ENCODE data around the gene HS6ST3.

HS6ST3 gene

DNA sequence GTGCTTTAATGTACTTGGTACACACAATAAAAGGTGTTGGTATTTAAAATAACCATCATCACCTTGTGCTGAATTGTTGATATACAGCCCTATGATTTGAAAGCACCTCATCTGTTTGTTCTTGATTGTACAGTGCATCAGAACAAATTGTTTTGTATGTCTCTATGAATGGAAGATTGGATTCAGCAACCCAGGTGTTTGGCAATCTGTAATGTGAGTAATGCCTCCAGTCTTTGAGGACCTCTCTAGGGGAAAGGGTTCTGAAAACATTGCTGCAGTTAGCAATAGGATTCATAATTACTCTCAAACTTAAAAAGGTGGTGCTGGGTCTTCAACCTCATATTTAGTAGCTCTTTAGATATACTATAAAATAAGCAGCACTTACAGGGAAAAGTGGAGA, 562.6 kb downstream of the HS6ST3 start:
- no peak for DNase-seq (ENCODE audit: low spot score)

DNA sequence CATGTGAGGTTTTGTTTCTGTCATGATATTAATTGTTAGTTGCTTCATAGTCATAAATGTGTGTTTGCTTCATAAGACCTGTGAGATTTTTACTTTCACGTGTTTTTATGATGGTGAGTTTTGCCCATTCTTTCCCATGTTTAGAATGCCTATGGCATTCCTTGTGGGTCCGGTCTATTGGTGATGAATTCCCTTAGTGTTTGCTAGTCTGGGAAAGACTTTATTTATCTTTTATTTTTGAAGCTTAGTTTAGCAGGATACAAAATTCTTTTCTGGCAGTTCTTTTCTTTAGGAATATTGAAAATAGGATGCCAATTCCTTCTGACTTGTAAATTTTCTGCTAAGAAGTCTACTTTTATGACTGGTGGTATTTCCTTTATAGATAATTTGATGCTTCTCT, 571.7 kb downstream of the HS6ST3 start:
- no peak for DNase-seq (ENCODE audit: low spot score)

DNA sequence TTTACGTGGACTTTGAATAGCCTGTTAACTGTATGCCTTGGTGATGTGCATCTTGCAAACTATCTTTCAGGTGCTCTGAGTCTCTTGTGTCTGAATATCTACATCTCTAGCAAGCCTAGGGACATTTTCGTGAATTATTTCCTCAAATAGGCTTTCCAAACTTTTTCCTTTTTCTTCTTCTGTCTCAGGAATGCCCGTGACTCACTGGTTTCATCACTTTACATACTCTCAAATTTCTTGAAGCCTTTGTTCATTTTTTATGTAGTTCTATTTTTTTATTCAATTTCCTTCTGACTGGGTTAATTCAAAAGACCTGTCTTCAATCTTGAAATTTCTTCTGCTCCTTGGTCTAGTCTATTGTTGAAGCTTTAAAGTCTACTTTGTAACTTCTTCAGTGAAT, 572.1 kb downstream of the HS6ST3 start:
- DNase-seq (ENCODE audit: low spot score): no peak

DNA sequence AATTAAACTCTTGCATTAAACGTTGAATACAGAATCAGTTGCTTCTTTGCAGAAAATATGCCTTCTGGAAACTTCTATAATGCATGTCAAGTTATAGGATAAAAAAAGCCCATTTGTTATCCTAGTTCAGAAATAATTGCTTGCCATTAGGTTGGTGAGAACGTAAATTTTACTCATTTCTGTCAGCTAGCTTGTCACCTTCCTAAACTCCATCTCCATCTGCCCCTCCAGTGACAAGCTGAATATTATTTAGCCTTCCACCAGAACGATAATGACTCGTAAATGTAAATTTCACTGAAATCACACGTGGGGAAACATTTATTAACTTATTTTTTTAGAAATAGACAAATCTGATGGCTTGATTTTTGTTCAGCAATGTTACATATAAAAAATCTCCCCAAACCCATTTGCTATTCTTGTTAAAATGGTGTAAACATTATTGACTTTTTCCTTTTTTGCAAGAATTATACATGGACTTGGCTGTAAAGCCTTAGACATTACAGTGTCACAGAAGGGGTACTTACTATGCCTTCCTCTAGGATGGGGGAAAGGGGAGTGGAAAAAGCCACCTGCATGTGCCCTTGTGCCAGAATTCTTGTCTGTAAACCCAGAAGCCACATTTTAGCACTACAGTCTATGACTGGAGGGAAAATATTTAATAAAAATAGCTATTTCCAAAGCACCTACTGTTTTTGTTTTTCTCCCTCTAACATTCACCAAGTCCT, 577.5 kb downstream of the HS6ST3 start:
- no peak for DNase-seq (ENCODE audit: low spot score)

DNA sequence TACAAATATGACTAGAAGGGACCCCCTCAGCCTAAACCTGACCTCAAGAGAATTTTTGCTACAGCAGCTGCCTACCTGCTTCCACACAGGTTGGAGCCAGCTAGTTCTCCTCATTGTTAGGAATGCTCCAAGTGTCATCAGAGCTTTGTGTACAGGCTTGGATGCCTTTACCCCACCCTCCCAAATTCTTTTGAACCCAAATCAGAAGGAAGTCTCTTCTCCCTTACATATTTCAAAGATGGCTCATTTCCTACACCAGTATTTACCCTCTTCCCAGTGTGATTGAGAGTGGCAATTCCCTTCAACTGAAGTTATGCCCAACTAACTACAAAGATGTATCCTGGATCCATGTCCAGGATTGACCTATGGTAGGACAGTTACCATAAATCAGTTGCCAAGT, 581.2 kb downstream of the HS6ST3 start:
- DNase-seq (ENCODE audit: low spot score): no peak

DNA sequence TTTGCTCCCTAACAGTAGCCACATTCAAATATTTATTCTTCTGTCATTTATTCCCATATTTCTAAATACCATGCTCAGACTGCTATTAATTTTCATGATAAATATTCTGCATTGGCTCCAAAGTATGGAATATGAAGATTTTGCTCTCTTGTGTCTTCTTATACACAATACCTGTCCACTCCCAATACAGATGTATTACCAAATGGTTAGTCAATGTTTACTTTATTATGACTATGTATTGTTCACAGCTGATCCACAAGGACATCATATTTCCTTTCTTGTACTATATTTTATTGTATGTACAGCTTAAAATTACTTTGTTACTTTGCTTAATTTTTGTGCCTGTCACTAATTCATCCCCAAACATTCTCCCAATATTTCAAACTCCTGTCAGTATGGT, 582.1 kb downstream of the HS6ST3 start:
- DNase-seq (ENCODE audit: low spot score): no peak

DNA sequence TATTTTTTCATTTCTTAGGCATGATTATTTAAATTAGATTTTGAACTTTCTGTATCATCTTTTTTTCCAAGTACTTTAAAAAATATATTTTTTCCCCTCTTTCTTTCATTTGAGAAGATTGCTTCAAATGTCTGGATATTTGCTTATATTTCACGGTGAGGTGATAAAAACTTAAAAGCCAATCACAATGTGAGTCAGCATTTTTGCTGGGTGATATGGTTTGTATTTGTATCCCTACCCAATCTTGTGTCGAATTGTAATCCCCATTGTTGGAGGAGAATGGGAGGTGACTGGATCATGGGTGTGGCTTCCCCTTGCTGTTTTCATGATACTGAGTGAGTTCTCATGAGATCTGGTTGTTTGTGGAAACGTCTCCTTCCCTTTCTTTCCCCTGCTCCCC, 583.9 kb downstream of the HS6ST3 start:
- DNase-seq (ENCODE audit: low spot score): no peak

DNA sequence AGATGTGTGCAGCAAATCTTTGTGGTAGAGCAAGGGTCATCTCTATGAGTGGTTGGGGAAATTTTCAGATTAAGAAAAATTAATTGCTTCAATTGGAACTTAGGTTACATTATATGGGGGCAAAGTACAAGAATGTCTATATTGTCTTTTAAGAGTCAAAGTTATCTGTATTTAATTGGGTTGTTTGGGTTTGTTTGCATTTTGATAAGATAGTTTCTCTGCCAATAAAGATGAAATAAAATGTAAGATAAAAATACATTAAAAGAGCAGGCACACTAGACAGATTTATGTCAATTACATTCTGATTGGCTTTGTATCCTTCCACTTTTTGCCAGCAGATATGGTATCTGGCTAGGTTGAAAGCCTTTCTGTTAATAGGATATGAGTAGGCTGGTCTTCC, 587.1 kb downstream of the HS6ST3 start:
- DNase-seq (ENCODE audit: low spot score): no peak

DNA sequence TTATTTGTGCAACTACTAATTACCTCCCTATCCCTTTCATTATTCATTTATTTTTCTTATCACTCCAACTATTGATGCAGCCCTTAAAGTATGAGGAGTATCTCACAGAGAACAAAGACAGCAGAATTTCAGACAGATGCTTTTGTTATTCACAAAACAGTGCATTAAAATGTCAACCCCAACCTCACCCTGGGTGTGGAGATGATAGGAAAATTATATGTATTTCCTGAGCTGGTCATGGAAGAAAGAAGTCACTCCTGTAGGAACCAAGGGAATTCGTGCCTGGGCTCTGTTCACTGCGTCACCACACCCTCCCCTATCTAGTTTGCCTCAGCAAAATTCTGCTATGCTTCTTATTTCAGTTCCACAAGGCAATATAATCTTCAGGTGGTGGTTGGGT, 588.9 kb downstream of the HS6ST3 start:
- DNase-seq (ENCODE audit: low spot score): no peak

DNA sequence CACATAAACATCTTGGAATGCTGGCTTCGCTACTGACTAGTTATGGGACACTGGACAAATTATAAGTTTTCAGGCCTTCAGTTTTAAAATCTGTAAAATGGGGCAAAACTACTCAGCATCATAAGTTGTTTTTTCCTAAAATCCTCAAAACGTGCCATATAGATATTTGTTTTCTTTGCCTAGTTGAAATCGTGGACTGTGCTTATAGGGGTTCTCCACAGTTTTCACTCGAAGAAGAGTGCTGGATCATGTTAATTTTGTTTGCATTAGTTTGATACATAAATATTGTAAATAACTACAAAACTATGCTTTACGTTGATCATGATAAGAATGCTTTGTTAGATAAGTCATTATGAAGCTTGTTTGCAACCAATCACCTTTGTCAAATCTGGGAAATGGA, 591.0 kb downstream of the HS6ST3 start:
- no peak for DNase-seq (ENCODE audit: low spot score)

DNA sequence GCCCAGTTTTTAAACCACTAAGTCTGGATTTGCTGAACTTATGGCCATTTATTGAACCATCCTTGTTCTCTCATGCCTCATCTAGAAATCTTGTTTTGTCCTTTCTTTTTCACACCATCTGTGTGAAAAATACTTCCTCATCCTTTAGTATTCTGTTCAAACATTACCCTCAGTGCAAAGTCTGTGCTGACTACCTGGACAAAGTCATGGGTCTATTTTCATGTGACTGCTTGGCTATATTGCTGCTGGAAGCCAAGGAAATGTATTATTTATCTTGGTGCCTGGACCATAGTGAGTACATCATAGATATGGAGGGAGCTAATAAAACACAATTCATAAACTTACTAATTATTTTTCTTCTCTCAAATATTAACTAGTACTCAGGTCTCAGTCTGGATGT, 591.9 kb downstream of the HS6ST3 start:
- no peak for DNase-seq (ENCODE audit: low spot score)

DNA sequence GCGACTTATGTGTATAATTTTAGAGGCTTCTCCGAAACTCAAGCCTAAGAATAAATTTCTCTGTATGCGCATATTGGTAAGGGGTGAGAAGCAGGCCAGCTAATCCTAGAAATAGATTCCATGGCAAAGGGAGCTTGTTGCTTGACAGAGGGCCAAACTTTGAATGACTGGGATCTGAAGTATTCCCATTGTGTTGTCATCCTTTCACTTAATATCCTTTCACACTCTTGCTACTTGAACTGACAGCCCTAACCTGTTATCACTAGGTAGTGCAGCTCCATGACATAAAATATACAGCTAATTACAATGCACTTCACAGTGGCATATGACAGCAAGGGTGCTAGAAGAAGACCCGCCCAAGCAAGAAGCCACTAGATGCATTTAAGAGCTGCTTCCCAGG, 594.6 kb downstream of the HS6ST3 start:
- DNase-seq (ENCODE audit: low spot score): no peak

DNA sequence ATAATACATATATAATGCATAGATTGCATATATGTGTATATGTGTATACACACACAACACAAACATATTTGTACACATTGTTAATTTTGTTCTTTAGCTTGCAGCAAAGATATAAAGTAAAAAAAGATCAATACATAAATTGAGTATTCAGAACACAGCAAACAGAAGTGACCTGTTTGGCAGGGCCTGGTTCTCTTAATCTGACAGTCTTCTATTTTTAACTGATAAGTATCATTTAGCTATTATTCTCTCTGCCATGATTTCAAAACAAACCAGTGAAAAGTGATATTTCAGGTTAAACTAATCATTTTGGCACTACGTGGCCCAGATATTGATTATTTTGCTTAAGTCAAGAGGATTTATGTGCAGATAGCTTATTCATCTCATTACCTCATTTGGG, 595.0 kb downstream of the HS6ST3 start:
- no peak for DNase-seq (ENCODE audit: low spot score)

DNA sequence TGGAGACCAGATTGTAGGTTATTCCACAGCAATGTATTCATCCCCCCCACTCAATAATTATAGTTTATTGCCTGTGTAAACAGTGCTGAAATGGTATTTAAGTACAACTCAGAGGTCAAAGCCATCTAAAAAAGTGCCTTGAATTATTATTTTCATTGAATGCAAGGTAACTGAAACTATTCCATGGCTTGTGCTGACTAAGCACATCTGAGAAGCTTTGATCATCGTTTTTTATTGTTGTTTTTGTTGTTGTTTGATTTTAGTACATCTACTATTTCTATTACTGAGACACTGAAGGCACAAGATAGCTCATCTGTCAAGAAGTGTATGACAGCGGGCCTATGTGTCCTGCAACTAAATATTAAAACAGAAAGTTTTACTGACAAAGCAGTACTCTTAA, 596.4 kb downstream of the HS6ST3 start:
- DNase-seq (ENCODE audit: low spot score): no peak

DNA sequence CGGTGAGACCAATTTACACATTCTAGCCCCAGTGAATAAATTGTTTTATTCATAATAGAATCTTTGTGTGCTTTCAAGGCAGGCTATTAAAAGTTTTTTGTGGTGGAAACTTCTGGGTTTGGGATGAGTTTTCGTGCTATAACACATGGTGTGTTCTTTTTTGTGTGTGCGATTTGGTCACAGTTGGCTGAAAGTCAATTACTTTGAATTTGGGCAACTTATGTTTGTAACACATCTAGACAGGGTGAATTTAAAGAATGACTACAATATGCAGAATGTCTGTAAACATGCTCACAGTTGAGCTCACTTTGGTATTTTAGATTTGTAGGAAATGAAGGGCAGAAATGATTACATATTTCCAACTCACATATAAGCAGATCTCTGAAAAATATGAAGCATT, 597.3 kb downstream of the HS6ST3 start:
- DNase-seq (ENCODE audit: low spot score): no peak

DNA sequence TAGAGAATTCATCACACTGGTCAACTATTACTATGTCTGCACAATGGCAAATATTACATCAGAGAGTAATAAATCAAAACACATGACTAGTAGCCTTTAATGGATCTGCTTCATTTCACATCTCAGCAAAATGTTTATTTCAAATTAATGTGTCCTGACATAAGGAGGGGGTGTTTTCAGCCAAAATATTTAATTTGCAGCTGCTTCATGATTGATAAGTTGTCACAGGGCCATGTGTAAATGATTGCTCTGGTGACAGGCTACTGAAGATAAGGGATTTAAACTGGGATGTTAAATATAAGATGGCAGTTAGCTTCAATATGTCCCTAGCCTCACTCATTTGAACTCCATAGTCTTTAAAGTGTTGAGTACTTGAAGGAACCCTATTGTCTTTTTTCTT, 601.1 kb downstream of the HS6ST3 start:
- no peak for DNase-seq (ENCODE audit: low spot score)

DNA sequence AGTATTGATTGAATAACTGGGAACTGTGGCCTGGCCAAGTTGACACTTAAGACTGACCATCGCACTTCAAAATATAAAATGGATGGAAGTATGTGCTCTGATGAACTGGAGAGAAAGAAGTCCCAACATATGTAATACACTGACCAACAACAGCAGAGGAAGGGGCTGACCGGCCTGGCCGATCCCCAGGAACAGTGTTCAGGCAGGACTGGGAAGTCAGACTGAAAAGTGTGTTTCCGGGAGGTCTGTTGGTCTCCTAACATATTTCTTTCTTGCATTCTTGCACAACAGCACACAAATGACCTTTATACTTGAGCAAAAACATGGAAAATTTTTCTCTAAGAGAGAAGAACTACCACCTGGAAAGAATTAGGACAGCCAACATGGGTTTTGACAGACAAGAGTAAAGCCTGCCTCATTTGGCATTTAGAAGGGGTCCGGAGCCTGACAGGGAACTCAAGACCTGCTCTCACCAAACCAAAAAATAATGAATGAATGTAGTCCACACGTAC, 606.5 kb downstream of the HS6ST3 start:
- DNase-seq (ENCODE audit: low spot score): no peak

DNA sequence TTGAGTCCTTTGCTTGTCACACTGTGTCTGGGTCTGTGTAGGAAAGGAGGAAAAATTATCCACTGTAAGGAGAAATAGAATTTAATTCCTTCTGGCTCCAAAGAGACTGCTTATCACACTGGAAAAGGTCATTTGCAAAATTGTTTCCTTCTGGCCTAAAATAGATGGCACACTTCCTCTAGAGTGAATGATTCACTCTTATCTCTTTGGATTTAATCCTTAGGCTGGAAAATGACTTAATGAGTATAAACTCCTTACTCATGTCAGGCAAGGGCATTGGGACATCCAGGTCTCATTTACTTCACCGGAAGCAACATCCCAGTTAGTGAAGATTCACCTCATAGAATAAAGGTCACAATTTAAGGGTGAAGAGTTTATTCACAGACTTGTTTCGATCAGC, 610.8 kb downstream of the HS6ST3 start:
- DNase-seq (ENCODE audit: low spot score): no peak

DNA sequence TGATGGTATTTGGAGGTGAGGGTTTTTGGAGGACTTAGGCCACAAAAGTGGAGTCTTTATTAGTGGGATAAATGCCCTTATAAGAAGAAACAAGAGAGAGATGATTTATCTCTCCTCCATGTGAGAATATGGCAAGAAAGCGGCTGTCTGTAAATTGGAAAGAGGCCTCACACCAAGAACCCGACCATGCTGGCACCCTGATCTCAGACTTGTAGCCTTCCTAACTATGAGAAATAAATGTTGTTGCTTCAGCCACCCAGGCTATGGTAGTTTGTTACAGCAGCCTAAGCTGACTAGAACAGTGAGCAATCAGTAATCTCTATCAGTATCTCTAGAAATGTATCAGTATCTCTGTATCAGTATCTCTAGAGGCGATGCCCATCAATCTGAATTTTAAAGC, 617.2 kb downstream of the HS6ST3 start:
- DNase-seq (ENCODE audit: low spot score): no peak

DNA sequence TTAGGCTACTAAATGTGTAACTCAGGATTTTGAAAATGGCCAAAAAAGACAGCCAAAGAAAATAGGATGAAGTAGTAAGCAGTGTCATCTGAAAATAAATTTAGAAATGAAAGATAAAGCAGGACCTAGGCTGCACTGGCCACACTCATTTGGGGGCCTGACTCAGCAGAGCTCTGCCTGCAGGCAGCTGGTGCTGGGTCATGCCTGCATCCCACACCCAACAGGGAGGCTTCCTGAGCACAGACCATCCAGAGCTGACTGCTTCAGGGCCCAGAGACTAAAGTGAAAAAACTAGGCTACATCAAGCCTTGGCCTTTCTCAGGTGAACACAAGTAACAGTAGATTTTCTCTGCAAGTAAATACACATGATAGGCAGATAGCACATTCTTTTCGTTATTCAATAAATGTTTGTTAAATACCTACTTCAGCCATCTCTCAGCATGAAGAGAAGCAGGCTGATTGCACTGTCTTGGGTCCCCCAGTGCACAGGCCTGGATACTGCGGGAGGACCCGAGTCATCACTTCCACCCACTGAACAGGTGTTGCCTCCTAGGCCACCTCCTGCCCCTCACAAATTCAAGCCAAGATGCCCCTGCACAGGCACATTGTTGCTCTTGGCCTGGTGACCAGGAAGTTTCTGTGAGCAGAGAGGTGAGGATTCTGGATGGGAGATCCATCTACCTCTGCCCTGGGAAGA, 620.4 kb downstream of the HS6ST3 start:
- DNase-seq (ENCODE audit: low spot score): no peak

DNA sequence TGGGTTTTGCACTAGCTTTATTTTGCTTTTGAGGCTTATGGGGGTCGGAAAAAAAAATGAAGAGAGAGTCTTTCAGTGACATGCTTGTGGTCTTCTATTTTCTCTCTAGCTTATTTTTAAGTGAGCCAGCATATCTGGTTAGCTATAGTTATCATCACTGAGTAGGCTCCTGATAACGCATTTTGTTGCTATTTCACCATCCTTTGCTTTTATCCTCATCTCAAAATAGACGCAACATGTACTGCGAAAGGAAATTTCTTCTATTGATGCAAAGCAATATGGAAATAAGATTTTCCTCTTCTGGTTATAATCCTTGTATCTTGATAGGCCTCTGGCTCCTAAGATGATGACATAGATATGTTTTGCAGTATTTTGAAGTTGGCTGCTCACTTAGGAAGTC, 630.5 kb downstream of the HS6ST3 start:
- no peak for DNase-seq (ENCODE audit: low spot score)

DNA sequence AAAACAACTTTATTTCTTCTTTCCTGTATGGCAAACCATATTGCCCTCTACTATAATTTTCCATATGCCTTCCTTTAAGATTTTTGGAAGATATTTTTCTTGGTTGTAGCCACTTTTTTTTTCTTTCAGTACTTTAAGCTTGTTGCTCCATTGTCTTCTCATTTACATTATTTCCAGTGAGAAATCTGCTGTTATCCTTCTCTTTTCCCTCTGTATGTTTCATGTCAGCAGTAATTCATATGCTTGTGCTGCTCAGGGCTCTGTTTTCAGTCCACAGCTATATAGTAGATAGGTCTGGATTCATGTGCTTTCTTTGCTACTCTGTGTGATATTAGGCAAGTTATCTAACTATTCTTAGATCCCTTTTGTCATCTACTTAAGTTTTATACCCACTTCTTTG, 636.7 kb downstream of the HS6ST3 start:
- DNase-seq (ENCODE audit: low spot score): no peak

DNA sequence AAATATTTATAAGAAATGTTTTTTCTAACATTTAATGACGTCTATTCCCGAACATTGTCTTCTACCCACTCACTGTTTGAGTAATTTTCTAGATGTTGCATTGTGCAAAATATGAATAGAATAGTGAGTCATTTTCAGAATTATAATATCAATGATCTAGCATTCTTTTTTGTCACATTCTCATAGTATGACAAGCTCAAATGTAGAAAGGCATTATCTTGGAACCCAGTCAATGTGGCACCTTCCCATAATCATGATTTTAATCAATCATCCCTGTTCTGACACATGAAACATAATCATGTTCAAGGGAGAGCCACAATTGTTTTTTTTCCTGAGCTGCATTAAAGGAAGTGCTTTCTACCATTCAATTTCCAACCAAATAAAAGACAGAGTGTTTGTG, 638.6 kb downstream of the HS6ST3 start:
- no peak for DNase-seq (ENCODE audit: low spot score)

DNA sequence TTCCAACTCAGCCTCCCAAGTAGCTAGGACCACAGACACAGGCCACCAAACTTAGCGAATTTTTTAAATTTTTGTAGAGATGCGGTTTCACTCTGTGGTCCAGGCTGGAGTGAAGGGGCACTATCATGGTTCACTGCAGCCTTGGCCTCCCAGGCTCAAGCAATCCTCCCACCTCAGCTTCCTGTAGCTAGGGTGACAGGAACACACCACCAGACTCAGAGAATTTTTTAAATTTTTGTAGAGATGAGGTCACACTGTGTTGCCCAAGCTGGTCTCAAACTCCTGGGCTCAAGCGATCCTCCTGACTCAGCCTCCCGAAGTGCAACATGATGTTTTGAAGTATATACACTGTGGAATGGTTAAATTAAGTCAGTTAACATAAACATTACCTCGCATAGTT, 640.8 kb downstream of the HS6ST3 start:
- DNase-seq (ENCODE audit: low spot score): no peak

Measured in hematopoietic multipotent progenitor cell treated with erythropoietin and hydrocortisone succinate and interleukin-3 and kit ligand, for 15 days (in vitro differentiated cells).